HS-27A (cell line): ENCODE data around the gene PMEPA1.
"Not testable (repeated sequence)": the region's sequence is repeated elsewhere in the genome, so short reads cannot be mapped to it uniquely, and the experiment has no call there.

Experiments used
- DNase-seq: peaks from one replicate; pipeline ENCODE4 v3.0.0-alpha.2; 2012; ENCODE audit warnings: low read depth, missing footprints

PMEPA1 gene

DNA sequence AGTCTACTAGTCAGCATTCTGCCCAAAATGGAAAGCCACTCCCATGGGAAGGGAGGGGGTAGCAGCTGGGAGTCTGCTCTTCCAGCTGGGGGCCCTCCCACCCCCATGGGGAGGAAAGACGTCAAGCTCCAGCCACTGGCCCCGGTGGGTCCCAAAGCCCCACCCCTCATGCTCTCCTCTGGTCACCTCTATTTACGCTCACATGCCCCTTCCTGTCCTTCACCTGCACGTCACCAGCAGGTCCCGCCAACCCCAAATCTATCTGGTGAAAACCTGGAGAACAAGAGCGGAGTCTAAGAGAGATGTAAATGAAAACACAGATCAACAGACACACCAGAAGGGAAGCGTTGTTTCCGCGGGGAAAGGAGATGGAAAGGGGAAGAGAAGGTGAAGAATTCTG lies 59.5 kb downstream of the PMEPA1 start:
- DNase-seq, result no peak

DNA sequence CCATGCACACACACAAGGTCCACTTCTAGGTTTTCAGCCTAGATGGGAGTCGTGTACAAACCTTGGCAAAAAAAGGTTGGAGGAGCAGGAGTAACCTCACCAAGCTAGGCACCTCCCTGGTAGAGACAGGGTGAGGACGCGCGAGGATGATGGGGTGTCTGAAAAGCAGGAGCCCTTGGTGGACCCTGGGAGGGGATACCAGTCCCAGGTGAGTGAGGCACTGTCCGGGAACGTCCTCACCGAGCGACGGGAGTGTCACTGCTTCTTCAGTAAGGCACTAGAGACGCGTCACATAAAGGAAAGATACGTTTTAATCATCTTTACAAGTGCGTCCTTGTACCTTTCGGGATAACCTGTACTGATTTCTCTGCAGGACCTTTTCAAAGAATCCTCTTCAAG lies 60.2 kb downstream of the PMEPA1 start:
- no peak for DNase-seq

DNA sequence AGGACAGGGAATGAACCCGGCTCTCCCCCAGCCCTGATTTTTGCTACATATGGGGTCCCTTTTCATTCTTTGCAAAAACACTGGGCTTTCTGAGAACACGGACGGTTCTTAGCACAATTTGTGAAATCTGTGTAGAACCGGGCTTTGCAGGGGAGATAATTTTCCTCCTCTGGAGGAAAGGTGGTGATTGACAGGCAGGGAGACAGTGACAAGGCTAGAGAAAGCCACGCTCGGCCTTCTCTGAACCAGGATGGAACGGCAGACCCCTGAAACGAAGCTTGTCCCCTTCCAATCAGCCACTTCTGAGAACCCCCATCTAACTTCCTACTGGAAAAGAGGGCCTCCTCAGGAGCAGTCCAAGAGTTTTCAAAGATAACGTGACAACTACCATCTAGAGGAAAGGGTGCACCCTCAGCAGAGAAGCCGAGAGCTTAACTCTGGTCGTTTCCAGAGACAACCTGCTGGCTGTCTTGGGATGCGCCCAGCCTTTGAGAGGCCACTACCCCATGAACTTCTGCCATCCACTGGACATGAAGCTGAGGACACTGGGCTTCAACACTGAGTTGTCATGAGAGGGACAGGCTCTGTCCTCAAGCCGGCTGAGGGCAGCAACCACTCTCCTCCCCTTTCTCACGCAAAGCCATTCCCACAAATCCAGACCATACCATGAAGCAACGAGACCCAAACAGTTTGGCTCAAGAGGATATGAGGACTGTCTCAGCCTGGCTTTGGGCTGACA lies 60.8 kb downstream of the PMEPA1 start:
- DNase-seq, result no peak

DNA sequence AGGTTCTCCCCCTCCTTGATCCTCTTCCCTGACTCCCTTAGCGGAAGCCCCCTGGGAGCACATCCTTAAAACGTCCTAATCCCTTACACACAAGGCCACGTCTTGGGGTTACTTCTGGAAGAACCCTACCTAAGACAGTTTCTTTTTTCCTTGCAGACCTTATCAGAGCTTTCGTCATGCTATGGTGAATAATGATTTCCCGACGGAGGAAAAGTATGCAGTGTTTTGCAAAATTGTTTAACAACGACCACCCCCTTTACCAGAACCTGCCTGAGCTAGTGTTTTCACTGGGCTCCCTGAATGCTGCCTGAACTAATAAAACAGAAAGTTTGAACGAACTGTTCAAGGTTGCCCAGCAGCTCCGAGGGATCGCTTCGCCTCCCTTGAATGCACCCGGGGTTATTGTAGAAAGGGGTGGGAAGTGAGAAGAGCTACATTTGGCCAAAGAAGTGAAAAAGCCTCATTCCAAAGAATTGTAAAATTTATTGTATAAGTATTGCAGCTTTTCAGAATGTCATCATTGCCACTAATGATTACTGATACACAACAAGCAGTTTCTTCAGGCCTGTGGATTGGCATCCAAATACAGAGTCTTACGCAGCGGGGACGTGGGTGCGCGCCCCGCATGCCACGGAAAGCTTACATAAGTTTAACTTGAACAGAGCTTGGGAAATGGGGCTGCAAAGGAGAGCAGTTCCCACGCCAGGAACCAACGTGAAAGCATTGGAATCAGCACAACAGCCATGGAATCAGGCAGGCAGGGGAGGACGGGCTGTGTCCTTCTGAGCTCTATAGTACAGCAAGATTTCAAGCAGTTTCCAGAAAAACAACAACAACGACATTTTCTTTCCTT lies 61.7 kb downstream of the PMEPA1 start:
- DNase-seq, result no peak

GRCh38 chr20:57647006-57647932 lies 62.5 kb downstream of the PMEPA1 start:
- no peak for DNase-seq

DNA sequence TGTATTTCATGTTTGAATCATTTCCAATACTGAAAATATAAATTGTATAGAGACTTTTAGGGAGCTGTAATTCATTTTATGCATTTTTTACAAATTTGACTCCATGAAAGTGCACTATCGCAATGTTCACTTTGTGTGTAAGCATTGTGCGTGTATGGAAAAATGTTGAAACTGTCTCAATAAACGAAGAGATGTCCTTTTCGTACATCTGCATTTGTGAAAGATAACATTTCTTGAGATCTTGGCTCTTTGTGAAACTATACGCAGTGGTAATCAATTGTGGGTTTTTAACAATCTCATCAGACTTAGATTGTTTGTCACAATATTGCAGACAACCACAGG lies 70.9 kb downstream of the PMEPA1 start:
- DNase-seq, result no peak

GRCh38 chr20:57638173-57638894 lies 71.5 kb downstream of the PMEPA1 start:
- no peak for DNase-seq

DNA sequence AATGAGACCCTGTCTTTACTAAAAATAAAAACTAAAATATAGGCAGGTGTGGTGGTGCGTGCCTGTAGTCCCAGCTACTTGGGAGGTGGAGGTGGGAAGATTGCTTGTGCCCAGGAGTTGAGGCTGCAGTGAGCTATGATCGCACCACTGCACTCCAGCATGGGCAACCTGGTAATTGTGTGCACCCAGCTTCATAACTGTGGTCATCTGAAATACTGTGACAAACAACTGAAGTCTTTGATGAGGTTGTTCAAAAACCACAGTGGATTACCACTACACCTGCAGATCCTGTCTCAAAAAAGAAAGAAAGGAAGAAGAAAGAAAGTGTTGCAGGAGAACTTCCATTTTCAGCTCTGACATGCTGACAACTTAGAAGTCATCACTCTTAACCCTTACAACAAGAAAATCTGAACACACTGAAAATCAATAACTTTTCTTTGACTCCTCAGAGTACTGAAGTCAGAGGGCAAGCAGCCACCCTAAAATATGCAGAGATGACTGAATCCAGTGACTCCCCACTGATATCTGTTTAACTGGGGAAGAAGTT lies 75.8 kb downstream of the PMEPA1 start:
- DNase-seq, result no peak

- no peak for DNase-seq
Measured at GRCh38 chr20:57632286-57632685, 77.5 kb downstream of the PMEPA1 start.

DNA sequence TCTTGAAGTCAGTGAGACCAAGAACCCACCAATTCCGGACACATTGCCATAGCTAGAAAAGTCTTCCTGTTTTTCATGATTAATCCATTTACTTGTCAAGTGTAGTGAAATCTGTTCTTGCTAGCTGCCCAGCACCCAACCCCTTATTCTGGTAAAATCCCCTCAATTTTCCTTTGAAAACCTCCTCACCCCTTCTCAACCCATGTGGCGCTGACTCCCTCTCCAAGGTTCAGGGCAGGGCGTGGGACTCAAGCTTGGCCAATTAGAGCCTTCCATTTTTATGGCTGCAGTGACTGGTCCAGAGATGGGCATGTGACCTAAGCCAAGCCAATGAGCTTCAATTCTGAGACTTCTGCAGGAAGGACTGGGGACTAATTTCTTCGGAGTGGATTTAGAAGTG lies 79.8 kb downstream of the PMEPA1 start:
- DNase-seq, result no peak

- not testable (repeated sequence) for DNase-seq
Measured at GRCh38 chr20:57629491-57629901, 80.3 kb downstream of the PMEPA1 start.

GRCh38 chr20:57628962-57629308 lies 80.9 kb downstream of the PMEPA1 start:
- DNase-seq, result not testable (repeated sequence)

DNA sequence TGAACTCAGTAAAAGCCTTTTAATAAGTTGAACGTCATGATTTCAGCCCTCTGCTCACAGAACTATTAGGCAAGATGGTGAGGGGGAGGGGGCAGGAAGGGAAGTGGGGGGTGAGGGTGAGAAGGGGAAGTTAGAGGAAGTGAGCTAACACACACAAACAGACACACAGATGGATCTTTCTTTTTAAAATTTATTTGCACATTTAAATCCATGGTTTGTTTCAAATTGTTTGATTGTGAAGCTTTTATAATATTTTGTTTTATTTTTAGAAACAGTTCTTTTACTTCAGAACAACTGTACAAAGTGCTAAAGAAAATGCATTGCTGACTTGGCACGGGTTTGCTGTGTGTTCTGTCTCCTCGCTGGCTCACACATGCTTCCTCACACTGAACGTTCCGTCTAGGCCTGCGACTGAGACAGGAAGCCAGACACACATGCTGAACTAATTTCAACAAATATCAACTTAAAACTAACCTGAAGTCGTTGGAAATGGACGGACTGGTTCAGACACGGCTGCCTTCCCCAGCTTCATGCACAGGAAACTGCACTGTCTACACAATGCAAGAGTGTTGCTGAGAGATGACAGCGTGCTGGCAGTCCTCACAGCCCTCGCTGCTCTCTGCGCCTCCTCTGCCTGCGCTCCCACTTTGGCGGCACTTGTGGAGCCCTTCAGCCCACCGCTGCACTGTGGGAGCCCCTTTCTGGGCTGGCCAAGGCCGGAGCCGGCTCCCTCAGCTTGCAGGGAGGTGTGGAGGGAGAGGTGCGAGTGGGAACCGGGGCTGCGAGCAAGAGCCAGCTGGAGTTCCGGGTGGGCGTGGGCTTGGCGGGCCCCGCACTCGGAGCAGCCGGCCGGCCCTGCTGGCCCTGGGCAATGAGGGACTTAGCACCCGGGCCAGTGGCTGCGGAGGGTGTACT lies 81.5 kb downstream of the PMEPA1 start:
- no peak for DNase-seq

DNA sequence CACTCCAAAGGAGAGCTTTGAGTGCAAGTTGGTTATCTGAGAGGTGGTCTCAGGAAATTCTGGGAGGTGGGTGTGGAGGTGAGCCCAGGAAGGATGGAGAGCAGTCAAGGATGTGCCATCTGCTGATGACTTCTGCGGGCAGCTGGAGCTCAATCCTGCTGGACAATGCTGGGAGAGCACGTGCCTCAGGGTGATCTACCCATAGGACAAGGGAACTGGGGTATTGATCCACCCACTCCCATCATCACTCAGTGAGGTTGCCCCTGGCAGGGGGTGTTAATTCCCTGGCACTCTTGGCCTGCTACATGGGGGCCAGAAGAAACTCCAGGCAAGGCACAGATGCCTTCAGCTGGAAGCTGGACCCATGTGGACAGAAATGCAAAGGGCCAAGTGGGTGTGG lies 82.5 kb downstream of the PMEPA1 start:
- DNase-seq, result no peak

GRCh38 chr20:57625978-57626377 lies 83.8 kb downstream of the PMEPA1 start:
- no peak for DNase-seq

DNA sequence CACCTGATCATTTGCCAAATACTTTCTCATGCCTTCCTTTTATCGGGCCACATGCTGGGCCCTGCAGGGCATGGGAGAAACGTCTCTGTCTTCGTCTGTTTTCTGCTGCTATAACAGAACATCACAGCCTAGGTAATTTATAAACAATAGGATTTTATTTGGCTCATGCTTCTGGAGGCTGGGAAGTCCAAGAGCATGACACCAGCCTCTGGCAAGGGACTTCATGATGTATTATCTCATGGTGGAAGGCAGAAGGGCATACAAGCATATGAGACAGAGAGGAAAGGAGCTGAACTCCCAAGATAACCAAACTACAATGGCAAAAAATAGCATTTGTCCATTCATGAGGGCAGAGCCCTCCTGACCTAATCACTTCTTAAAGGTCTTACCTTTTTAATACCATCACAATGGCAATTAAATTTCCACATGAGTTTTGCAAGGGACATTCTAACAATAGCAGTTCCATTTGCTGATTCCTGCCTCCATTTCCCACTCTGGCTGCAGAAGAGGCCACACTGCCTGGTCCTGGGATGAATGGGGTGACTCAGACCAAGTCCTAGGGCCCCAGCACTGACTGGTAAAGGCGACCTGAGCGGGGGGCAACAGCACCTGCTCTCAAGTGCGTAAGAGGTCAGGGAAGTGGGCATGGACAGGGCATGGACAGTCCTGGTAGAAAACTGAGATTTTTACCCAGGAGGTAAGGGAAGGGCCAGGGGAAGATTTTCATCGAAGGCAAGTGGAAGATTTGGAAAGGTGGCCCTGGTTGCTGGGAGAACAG lies 84.4 kb downstream of the PMEPA1 start:
- no peak for DNase-seq

GRCh38 chr20:57624124-57624523 lies 85.7 kb downstream of the PMEPA1 start:
- no peak for DNase-seq

DNA sequence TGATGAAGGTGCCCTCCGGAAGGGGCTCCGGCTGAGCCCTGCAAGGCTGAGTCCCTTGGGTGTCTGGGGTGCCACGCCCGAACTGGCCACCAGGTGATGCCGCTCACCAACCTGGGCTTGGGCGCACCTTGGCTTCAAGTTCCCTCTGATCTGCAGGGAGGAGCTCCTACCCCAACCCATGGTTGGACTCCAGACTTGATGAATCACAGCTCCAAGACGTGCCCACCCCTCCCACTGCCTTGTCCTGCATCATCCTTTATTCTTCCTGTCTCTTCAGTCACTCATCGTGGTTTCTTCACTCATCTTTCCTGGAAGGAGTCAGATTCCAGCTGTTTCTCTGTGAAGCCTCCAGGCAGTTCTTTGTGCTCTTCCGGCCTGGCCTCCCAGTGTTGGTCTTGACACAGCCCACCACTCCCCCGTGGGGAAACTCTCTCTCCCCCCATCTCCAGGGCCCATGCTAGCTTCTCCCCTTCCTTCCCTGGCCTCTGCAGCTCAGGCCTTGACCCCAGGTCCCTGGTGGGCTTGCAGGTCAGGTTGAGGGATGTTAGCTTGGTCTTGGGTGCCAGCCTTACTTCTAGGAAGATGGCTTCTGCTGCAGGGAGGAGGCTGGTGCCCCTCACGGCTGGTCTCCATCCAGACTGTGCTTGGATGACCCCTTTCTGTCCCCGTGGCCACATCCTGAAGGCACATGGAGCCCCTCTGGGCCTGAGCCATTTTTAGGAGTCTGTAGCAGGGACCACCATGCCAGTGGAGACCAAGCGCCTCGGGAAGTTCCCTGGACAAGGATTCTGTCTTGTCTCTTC lies 87.0 kb downstream of the PMEPA1 start:
- DNase-seq, result no peak

- no peak for DNase-seq
Measured at GRCh38 chr20:57622201-57622570, 87.6 kb downstream of the PMEPA1 start.
